Kidney epithelial cell (primary cell): ENCODE measurements around the gene FBXL4. TPM values are rescaled to one million over a fixed set of nuclear protein-coding genes. Genes with fewer than 3 reads are reported as not detected.

ENCODE experiments used
- DNase-seq: peaks from one replicate; pipeline ENCODE4 v3.0.0-alpha.2; 2010; ENCODE audit warnings: low read depth
- H3K27me3 ChIP-seq: 2 replicates; pipeline ENCODE4 v1.6.0; 2011; ENCODE audit warnings: low read length; ENCODE audit not compliant: control insufficient read depth, insufficient read depth
- H3K36me3 ChIP-seq: 2 replicates; pipeline ENCODE4 v1.5.1; 2011; ENCODE audit warnings: low read length; ENCODE audit not compliant: control insufficient read depth, insufficient read depth
- H3K4me3 ChIP-seq: 2 replicates; pipeline ENCODE4 v1.5.1; 2011; ENCODE audit warnings: low read depth, mild to moderate bottlenecking, control low read depth, low read length
- total RNA-seq: library from RNA; depleted of rRNA; stranded (reverse); fragments of >200 nt; gene quantifications from 2 replicates; pipeline ENCODE4 v1.2.3, GENCODE V29; 2015
- TF ChIP-seq, protein P1 (sequence below): IDR thresholded peaks from 2 replicates; pipeline ENCODE4 v1.5.1; 2011; ENCODE audit warnings: mild to moderate bottlenecking, moderate library complexity, low read length, control low read depth, inconsistent platforms; ENCODE audit not compliant: insufficient read depth, poor library complexity, severe bottlenecking

Gene FBXL4
- total RNA-seq, 1 donor from 2014 or later, result 15.4 TPM

DNA sequence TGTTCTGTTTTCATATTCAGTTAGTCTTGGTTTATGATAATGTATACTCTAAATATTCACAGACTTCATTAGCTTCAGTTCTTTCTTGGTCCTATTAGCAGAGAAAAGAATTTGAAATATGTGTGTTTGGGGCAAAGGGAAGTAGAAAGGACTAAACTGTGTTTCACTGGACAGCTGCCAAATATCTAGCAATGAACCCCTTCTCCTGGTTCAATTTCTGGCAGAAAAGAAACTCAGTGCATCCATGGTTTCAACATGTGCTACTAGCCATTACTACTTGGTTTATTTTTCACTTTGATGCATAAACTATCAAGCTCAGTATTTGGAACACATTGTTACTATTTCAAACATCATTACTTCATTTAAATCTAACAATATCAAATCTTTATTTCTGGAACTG, 43.6 kb downstream of the FBXL4 start:
- Histone ChIP-seq H3K4me3 (no peak overlapping the region), H3K36me3 (no peaks in the 10 kb centered on the region), H3K27me3 (no peaks in the 10 kb centered on the region)
- TF ChIP-seq, protein P1, sequence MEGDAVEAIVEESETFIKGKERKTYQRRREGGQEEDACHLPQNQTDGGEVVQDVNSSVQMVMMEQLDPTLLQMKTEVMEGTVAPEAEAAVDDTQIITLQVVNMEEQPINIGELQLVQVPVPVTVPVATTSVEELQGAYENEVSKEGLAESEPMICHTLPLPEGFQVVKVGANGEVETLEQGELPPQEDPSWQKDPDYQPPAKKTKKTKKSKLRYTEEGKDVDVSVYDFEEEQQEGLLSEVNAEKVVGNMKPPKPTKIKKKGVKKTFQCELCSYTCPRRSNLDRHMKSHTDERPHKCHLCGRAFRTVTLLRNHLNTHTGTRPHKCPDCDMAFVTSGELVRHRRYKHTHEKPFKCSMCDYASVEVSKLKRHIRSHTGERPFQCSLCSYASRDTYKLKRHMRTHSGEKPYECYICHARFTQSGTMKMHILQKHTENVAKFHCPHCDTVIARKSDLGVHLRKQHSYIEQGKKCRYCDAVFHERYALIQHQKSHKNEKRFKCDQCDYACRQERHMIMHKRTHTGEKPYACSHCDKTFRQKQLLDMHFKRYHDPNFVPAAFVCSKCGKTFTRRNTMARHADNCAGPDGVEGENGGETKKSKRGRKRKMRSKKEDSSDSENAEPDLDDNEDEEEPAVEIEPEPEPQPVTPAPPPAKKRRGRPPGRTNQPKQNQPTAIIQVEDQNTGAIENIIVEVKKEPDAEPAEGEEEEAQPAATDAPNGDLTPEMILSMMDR, result no peak
- DNase-seq, result no peak

- H3K4me3 ChIP-seq, result no peak overlapping the region
Observed at GRCh38 chr6:98900706-98901105, 47.0 kb downstream of the FBXL4 start.

GRCh38 chr6:98894810-98895209, 52.9 kb downstream of the FBXL4 start:
- peak; percentile 19 for DNase-seq
- Histone ChIP-seq H3K27me3 (no peaks in the 10 kb centered on the region), H3K36me3 (no peaks in the 10 kb centered on the region), H3K4me3 (no peak overlapping the region)
- TF ChIP-seq, protein P1, result no peak

More at GRCh38 chr6:98900706-98901105, 47.0 kb downstream of the FBXL4 start:
- Histone ChIP-seq H3K36me3 (no peaks in the 10 kb centered on the region), H3K27me3 (no peaks in the 10 kb centered on the region)
- DNase-seq, result no peak
- TF ChIP-seq, protein P1, result no peak

GRCh38 chr6:98887650-98888049, 60.1 kb downstream of the FBXL4 start:
- DNase-seq, result no peak
- Histone ChIP-seq H3K36me3 (no peaks in the 10 kb centered on the region), H3K4me3 (no peak overlapping the region), H3K27me3 (no peaks in the 10 kb centered on the region)
- TF ChIP-seq, protein P1, result no peak

DNA sequence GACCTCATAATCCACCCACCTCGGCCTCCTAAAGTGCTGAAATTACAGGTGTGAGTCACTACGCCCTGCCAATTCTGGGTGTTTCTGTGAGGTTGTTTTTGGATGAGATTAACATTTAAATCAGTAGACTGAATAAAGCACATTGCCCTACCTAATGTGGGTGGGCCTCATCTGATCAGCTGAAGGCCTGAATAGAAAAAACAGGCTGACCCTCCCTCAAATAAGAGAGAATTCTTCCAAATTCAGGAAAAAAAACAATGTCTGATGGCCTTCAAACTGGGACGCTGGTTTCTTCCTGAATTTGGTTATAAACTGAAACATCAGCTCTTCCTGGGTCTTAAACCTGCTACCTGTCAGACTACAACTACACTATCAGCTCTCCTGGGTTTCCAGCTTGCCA, 62.4 kb downstream of the FBXL4 start:
- Histone ChIP-seq H3K27me3 (no peaks in the 10 kb centered on the region), H3K4me3 (no peak overlapping the region), H3K36me3 (no peaks in the 10 kb centered on the region)
- no peak for DNase-seq
- TF ChIP-seq, protein P1, result no peak

DNA sequence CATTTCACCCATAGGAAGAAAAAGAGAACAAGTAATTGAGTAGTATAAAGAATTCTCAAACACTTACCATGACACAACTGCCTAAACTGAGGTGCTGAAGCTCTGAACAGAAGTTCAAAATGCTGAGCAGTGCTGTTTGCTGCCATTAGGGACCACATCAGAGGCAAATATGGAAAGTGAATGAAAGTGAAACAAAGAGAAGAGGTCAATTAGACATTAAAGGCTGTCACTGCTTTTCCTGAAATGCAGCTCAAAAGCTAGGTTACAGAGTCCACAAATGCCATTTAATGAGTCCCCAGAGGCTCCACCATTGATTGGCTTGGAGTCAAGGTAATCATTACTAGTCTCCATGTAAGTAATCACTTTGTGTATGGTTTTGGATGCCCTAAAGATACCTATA, 67.3 kb downstream of the FBXL4 start:
- TF ChIP-seq, protein P1, result no peak
- DNase-seq, result no peak
- Histone ChIP-seq H3K36me3 (no peaks in the 10 kb centered on the region), H3K27me3 (no peaks in the 10 kb centered on the region), H3K4me3 (no peak overlapping the region)
